Uterus (tissue), 4 donors: Measurements from ENCODE around the gene GLYATL1. TPM values are rescaled to one million over a fixed set of nuclear protein-coding genes. Genes with fewer than 3 reads are reported as not detected.

Experiments
- DNase-seq, 2 donors: peaks; one replicate each; pipeline ENCODE4 v3.0.0-alpha.2; 2019 to 2020
- H3K27ac ChIP-seq, 2 donors: fragments of 200-600 bp; sonication (generic); 1 replicate in 1 of 2; 2 replicates in 1 of 2; pipeline ENCODE4 v1.5.1; 2016 to 2018
- H3K27me3 ChIP-seq, 2 donors: fragments of 200-600 bp; sonication (generic); one replicate each; pipeline ENCODE4 v1.5.1; 2018 to 2019; ENCODE audit warnings: control low read depth in 1 of 2
- H3K36me3 ChIP-seq, 2 donors: fragments of 200-600 bp; sonication (generic); one replicate each; pipeline ENCODE4 v1.5.1; 2019; ENCODE audit warnings: control low read depth in 1 of 2
- H3K4me1 ChIP-seq, 2 donors: fragments of 200-600 bp; sonication (generic); one replicate each; pipeline ENCODE4 v1.5.1; 2018 to 2019; ENCODE audit warnings: control low read depth in 1 of 2
- H3K4me3 ChIP-seq, 2 donors: fragments of 200-600 bp; sonication (generic); 1 replicate in 1 of 2; 2 replicates in 1 of 2; pipeline ENCODE4 v1.5.1; 2018 to 2019; ENCODE audit warnings: mild to moderate bottlenecking in 1 of 2
- H3K9me3 ChIP-seq, 2 donors: fragments of 200-600 bp; sonication (generic); one replicate each; pipeline ENCODE4 v1.5.1; 2019; ENCODE audit warnings: control low read depth in 1 of 2
- POLR2A ChIP-seq, 2 donors: fragments of 450-650 bp; IDR thresholded peaks; one replicate each; pipeline ENCODE4 v1.6.1; 2016; ENCODE audit warnings: antibody characterized with exemption in 2 of 2, mild to moderate bottlenecking in 1 of 2, moderate library complexity in 1 of 2
- intact Hi-C: fragments of 100-400 bp; cut with DNase I; formaldehyde crosslinking; loops from one replicate; pipeline ENCODE4 v1.15.1; 2023; ENCODE audit warnings: low total_unique reads
- total RNA-seq, 4 donors: library from RNA; depleted of rRNA in 3 of 4; stranded (reverse); fragments of >200 nt in 3 of 4; gene quantifications; one replicate each; pipeline versions ENCODE4 v1.1.0 to v1.2.4, GENCODE V29; 2014 to 2023
- TF ChIP-seq, protein P1 (sequence below), 4 experiments: fragments of 200-600 bp in 2 of 4; fragments of 450-650 bp in 2 of 4; sonication (generic) in 2 of 4; IDR thresholded peaks; one replicate each; pipeline ENCODE4 v1.5.1; 2016 to 2019; ENCODE audit warnings: antibody characterized with exemption in 4 of 4, mild to moderate bottlenecking in 2 of 4, moderate library complexity in 1 of 4
- donor health status: DM: yes; HTN: yes; CAD: no.

GLYATL1 gene
- total RNA-seq, 4 donors from 2014 or later = 1.2 TPM; not detected in 3

GRCh38 chr11:58921778-58922390 is 17.4 kb upstream of the GLYATL1 start:
- Histone ChIP-seq H3K27ac (no peak overlapping the region), H3K4me3 (no peak overlapping the region), H3K36me3 (no peaks in the 10 kb centered on the region), H3K27me3 (no peaks in the 10 kb centered on the region), H3K4me1 (no peaks in the 10 kb centered on the region), H3K9me3 (no peaks in the 10 kb centered on the region)
- DNase-seq = no peak
- intact Hi-C loops = no loop called here
- TF ChIP-seq POLR2A (IDR thresholded peaks at IDR 0.05) = no peak
- TF ChIP-seq, protein P1, sequence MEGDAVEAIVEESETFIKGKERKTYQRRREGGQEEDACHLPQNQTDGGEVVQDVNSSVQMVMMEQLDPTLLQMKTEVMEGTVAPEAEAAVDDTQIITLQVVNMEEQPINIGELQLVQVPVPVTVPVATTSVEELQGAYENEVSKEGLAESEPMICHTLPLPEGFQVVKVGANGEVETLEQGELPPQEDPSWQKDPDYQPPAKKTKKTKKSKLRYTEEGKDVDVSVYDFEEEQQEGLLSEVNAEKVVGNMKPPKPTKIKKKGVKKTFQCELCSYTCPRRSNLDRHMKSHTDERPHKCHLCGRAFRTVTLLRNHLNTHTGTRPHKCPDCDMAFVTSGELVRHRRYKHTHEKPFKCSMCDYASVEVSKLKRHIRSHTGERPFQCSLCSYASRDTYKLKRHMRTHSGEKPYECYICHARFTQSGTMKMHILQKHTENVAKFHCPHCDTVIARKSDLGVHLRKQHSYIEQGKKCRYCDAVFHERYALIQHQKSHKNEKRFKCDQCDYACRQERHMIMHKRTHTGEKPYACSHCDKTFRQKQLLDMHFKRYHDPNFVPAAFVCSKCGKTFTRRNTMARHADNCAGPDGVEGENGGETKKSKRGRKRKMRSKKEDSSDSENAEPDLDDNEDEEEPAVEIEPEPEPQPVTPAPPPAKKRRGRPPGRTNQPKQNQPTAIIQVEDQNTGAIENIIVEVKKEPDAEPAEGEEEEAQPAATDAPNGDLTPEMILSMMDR (IDR thresholded peaks at IDR 0.05) = no peak

GRCh38 chr11:58922479-58922878 is 16.8 kb upstream of the GLYATL1 start:
- Histone ChIP-seq H3K4me3 (no peak overlapping the region), H3K27me3 (no peaks in the 10 kb centered on the region), H3K9me3 (no peaks in the 10 kb centered on the region), H3K4me1 (no peaks in the 10 kb centered on the region), H3K36me3 (no peaks in the 10 kb centered on the region), H3K27ac (no peak overlapping the region)
- TF ChIP-seq POLR2A (IDR thresholded peaks at IDR 0.05) = no peak
- TF ChIP-seq, protein P1 (IDR thresholded peaks at IDR 0.05) = no peak
- intact Hi-C loops = no loop called here
- no peak for DNase-seq

GRCh38 chr11:58923300-58923788 is 15.9 kb upstream of the GLYATL1 start:
- intact Hi-C loops = no loop called here
- no peaks in the 10 kb centered on the region for H3K36me3 ChIP-seq
- TF ChIP-seq, protein P1 (IDR thresholded peaks at IDR 0.05) = no peak
- TF ChIP-seq POLR2A (IDR thresholded peaks at IDR 0.05) = no peak
- DNase-seq = no peak
- no peaks in the 10 kb centered on the region for H3K9me3 ChIP-seq
- no peaks in the 10 kb centered on the region for H3K27me3 ChIP-seq
- H3K27ac ChIP-seq = no peak overlapping the region
- H3K4me3 ChIP-seq = no peak overlapping the region
- H3K4me1 ChIP-seq = no peaks in the 10 kb centered on the region

- Histone ChIP-seq H3K4me3 (no peak overlapping the region), H3K27me3 (no peaks in the 10 kb centered on the region), H3K4me1 (no peaks in the 10 kb centered on the region), H3K27ac (no peak overlapping the region), H3K36me3 (no peaks in the 10 kb centered on the region), H3K9me3 (no peaks in the 10 kb centered on the region)
- intact Hi-C loops = no loop called here
- DNase-seq = no peak
- TF ChIP-seq, protein P1 (IDR thresholded peaks at IDR 0.05) = no peak
- TF ChIP-seq POLR2A (IDR thresholded peaks at IDR 0.05) = no peak
Observed at GRCh38 chr11:58924230-58924629, 15.1 kb upstream of the GLYATL1 start.

- Histone ChIP-seq H3K36me3 (no peaks in the 10 kb centered on the region), H3K27ac (no peak overlapping the region), H3K9me3 (no peaks in the 10 kb centered on the region), H3K4me3 (no peak overlapping the region), H3K4me1 (no peaks in the 10 kb centered on the region), H3K27me3 (peaks cover 0 to 8% of the 10 kb centered on the region in 2 donors)
- intact Hi-C loops = no loop called here
- no peak for TF ChIP-seq POLR2A (IDR thresholded peaks at IDR 0.05)
- TF ChIP-seq, protein P1 (IDR thresholded peaks at IDR 0.05) = no peak
- DNase-seq = no peak
Observed at GRCh38 chr11:58926251-58926650, 13.0 kb upstream of the GLYATL1 start.
